Bronchial epithelial cell (primary cell): Measurements from ENCODE around the gene TTLL13. TPM values are rescaled to one million over a fixed set of nuclear protein-coding genes. Genes with fewer than 3 reads are reported as not detected.

Source experiments
- DNase-seq: peaks from one replicate; pipeline ENCODE4 v3.0.0-alpha.2; 2010; ENCODE audit warnings: low read depth
- FAIRE-seq: peaks from 2 replicates; lab custom pipeline; 2011; peaks lifted over from hg19 to GRCh38; lab: Jason Lieb, UNC
- H3K27me3 ChIP-seq: 2 replicates; pipeline ENCODE4 v1.5.1; 2011; ENCODE audit warnings: low read length; ENCODE audit not compliant: control insufficient read depth, insufficient read depth
- H3K36me3 ChIP-seq: 2 replicates; pipeline ENCODE4 v1.5.1; 2011; ENCODE audit warnings: low read length; ENCODE audit not compliant: control insufficient read depth, insufficient read depth
- H3K4me3 ChIP-seq: 2 replicates; pipeline ENCODE4 v1.5.1; 2011; ENCODE audit warnings: mild to moderate bottlenecking, low read depth, low read length, control low read depth
- total RNA-seq: library from RNA; depleted of rRNA; stranded (reverse); fragments of >200 nt; gene quantifications from 2 replicates; pipeline ENCODE4 v1.2.1, GENCODE V29; 2014
- TF ChIP-seq, protein P1 (sequence below): IDR thresholded peaks from 2 replicates; pipeline ENCODE4 v1.5.1; 2011; ENCODE audit warnings: mild to moderate bottlenecking, moderate library complexity, low read length, control low read depth, inconsistent platforms; ENCODE audit not compliant: insufficient read depth, severe bottlenecking

Gene TTLL13
- total RNA-seq, result under 0.01 TPM in 2 replicates

- H3K36me3 ChIP-seq, result no peaks in the 10 kb centered on the region
- H3K27me3 ChIP-seq, result no peaks in the 10 kb centered on the region
- TF ChIP-seq, protein P1, sequence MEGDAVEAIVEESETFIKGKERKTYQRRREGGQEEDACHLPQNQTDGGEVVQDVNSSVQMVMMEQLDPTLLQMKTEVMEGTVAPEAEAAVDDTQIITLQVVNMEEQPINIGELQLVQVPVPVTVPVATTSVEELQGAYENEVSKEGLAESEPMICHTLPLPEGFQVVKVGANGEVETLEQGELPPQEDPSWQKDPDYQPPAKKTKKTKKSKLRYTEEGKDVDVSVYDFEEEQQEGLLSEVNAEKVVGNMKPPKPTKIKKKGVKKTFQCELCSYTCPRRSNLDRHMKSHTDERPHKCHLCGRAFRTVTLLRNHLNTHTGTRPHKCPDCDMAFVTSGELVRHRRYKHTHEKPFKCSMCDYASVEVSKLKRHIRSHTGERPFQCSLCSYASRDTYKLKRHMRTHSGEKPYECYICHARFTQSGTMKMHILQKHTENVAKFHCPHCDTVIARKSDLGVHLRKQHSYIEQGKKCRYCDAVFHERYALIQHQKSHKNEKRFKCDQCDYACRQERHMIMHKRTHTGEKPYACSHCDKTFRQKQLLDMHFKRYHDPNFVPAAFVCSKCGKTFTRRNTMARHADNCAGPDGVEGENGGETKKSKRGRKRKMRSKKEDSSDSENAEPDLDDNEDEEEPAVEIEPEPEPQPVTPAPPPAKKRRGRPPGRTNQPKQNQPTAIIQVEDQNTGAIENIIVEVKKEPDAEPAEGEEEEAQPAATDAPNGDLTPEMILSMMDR, result no peak
- DNase-seq, result peak; percentile 59
- no peak for FAIRE-seq
- H3K4me3 ChIP-seq, result peak within 1 kb of the TSS; percentile 50
Observed at GRCh38 chr15:90249203-90249863, at the start of gene TTLL13. TSS of gene TTLL13 (plus strand) at chr15:90249556. CDS start at chr15:90250631, 1,075 bp downstream.

DNA sequence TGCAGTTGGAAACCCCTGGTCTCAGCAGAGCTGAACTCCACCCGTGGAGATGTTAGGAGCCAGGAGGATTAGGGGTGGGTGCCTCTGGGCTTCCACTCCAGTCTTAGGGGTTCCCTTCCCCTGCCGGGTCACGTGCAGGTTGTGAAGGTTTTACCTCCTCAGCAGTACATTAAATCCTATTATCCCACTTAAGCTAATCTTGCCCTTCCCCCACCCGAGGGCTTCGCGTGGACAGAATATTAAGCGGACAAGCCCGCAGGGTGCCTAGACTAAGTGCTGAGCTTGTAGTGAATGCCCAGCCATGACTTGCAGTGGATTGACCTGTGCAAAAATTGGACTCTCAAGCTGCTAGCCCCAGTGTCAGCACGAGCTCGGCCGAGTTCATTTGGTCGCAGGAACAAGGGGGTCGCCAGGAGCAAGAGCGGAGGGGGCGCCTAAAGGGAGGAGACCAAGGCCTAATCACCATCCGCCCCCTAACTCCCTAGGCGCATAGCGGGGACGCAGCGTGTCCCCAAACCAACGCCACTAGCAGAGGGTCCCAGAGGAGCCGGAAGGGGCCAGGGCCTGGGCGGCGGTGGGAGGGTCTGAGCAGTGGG is 48.7 kb upstream of the TTLL13 start:
- FAIRE-seq (no peak), DNase-seq (peak; percentile 18)
- TF ChIP-seq, protein P1, result no peak
- peak overlapping the region; percentile 91 for H3K4me3 ChIP-seq
- H3K27me3 ChIP-seq, result no peaks in the 10 kb centered on the region
- H3K36me3 ChIP-seq, result peaks cover 17% of the 10 kb centered on the region

DNA sequence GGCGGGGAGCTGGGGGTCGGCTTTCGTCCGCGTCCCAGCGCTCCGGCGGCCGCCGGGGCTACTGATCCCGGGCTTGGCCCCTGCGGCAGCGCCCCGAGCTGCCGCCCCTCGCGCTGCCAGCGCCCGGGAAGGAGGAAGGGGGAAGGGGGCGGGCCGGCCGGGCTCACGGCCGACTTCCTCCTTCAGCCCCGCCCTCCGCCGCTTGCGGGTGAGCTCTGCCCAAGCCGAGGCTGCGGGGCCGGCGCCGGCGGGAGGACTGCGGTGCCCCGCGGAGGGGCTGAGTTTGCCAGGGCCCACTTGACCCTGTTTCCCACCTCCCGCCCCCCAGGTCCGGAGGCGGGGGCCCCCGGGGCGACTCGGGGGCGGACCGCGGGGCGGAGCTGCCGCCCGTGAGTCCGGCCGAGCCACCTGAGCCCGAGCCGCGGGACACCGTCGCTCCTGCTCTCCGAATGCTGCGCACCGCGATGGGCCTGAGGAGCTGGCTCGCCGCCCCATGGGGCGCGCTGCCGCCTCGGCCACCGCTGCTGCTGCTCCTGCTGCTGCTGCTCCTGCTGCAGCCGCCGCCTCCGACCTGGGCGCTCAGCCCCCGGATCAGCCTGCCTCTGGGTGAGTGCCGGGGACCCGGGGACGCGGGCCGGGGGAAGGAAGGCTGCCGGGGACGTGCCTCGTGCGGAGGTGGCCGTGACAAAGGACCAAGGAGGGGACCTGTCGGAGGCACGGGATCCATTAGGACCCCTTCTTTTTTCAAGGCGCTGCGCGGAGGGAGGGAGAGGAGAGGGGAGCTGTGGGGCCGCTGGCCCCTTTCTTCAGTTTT is 48.0 kb upstream of the TTLL13 start, which contains the start of gene SEMA4B:
Gene SEMA4B, plus strand, starts transcription at position 201 of the 814 bp plus-strand sequence. Its CDS starts 249 bp downstream, at position 450.
- Histone ChIP-seq H3K36me3 (peaks cover 20% of the 10 kb centered on the region), H3K4me3 (peak within 1 kb of the TSS; percentile 91), H3K27me3 (no peaks in the 10 kb centered on the region)
- FAIRE-seq (no peak), DNase-seq (peak; percentile 35)
- TF ChIP-seq, protein P1, result no peak

DNA sequence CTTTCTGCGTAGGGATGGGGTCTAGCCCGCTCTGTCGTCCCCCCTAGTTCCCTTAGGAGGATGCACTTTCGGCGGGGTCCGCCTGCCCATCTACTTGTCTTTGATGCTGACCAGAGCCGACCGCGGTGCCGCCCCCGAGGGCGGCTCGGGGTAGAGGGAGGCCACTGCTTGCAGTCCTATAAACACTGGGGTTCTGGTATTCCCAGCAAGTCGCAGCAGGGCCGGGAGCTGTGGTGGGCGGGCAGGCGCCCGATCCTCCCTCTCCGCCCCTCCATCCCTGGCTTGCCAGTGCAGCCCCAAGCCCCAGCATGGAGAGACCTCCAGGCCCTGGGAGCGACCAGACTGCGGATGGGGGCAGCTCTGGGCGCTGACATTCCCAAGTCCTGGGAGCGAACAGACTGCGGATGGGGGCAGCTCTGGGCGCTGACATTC is 47.4 kb upstream of the TTLL13 start:
- DNase-seq (no peak), FAIRE-seq (no peak)
- peak overlapping the region; percentile 91 for H3K4me3 ChIP-seq
- no peaks in the 10 kb centered on the region for H3K27me3 ChIP-seq
- TF ChIP-seq, protein P1, result no peak
- H3K36me3 ChIP-seq, result peaks cover 22% of the 10 kb centered on the region

DNA sequence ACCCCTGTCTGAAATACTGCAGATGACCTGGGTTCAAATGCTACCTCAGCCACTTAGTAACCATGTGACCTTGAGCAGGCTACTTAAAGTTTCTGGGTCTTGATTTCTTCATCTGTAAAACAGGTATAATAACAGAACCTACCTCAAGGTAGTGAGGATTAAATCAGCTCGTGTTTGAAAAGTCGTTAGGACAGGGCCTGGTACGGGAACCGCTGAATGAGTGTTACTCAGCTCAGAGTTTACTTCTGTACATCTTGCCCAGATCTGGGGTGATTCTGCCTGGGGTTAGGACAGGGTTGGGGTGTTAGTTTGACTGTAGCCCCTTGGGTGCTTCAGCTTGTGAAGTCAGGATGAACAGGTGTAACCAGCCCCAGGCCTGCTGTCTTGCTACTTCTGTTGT is 46.4 kb upstream of the TTLL13 start:
- H3K4me3 ChIP-seq, result peak overlapping the region; percentile 91
- H3K27me3 ChIP-seq, result no peaks in the 10 kb centered on the region
- FAIRE-seq, result no peak
- H3K36me3 ChIP-seq, result peaks cover 26% of the 10 kb centered on the region
- DNase-seq, result no peak
- TF ChIP-seq, protein P1, result no peak
